HFFc6 (cell line): Measurements from ENCODE around the gene ZNF296. TPM values are rescaled to one million over a fixed set of nuclear protein-coding genes. Genes with fewer than 3 reads are reported as not detected.
"Not testable (repeated sequence)": the region's sequence is repeated elsewhere in the genome, so short reads cannot be mapped to it uniquely, and the experiment has no call there.

Experiments used
- DNase-seq: peaks from one replicate; pipeline ENCODE4 v3.0.0-alpha.2; 2018
- H3K27ac Mint-ChIP-seq: 2 replicates; pipeline ENCODE4 v1.8.0; 2020; ENCODE audit warnings: mild to moderate bottlenecking, mixed read lengths
- H3K27me3 Mint-ChIP-seq: 2 replicates; pipeline ENCODE4 v1.8.0; 2021; ENCODE audit warnings: mild to moderate bottlenecking, moderate library complexity, mixed read lengths; ENCODE audit not compliant: insufficient read depth
- H3K36me3 Mint-ChIP-seq: 2 replicates; pipeline ENCODE4 v1.8.0; 2021; ENCODE audit warnings: low read depth, mixed read lengths
- H3K4me1 Mint-ChIP-seq: 2 replicates; pipeline ENCODE4 v1.8.0; 2020; ENCODE audit warnings: low read depth, mixed read lengths
- H3K4me3 Mint-ChIP-seq: 2 replicates; pipeline ENCODE4 v1.8.0; 2020; ENCODE audit warnings: mild to moderate bottlenecking, moderate library complexity, mixed read lengths
- H3K9me3 Mint-ChIP-seq: 2 replicates; pipeline ENCODE4 v1.8.0; 2020; ENCODE audit warnings: mild to moderate bottlenecking, mixed read lengths
- total RNA-seq, 6 experiments: library from RNA; stranded (reverse); fragmentation: NEBNext Ultra II Directional; extraction: Animal tissue kit (Norgen Biotek cat#: 25700); gene quantifications; 2 replicates in 1 of 6; 3 replicates in 5 of 6; pipeline ENCODE4 v1.2.3, GENCODE V29; 2021
- TF ChIP-seq, protein P1 (sequence below): fragments of 200-600 bp; sonication (generic); IDR thresholded peaks from 2 replicates; pipeline ENCODE4 v1.5.0; 2021; ENCODE audit warnings: antibody characterized with exemption, mild to moderate bottlenecking

The ZNF296 gene
- total RNA-seq, 6 experiments from 2014 or later: 0.57 to 0.87 (median 0.65) TPM

DNA sequence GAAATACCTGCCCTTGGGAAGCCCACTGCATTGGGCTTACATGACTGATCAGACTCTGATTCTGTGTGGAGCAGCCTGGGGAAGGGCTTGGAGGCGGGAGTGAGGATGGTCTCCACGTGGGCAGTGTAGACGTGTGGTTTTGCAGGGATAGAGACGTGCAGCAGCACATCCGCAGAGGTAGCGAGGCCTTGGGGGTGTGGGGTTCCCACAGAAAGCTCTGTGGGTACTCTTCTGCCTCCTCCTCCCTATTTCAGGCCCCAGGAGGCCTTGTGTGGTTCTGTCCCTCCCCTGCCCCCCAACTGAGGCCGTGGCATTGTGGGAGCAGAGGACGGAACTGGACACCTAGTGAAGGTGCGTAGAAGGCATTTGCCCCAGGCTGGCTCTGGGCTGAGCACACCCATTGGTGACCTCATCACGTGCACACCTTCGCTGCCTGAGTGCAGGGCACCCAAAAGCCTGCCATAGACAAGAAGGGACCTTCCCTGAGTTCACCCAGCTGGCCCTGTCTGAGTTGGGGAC, 45.6 kb upstream of the ZNF296 start:
- H3K4me1 Mint-ChIP-seq: peaks cover 10% of the 10 kb centered on the region; the same call in 1 of the 2 replicates
- H3K27me3 Mint-ChIP-seq: peaks cover 2% of the 10 kb centered on the region
- no peaks in the 10 kb centered on the region for H3K36me3 Mint-ChIP-seq
- H3K27ac Mint-ChIP-seq: no peak overlapping the region
- TF ChIP-seq, protein P1, sequence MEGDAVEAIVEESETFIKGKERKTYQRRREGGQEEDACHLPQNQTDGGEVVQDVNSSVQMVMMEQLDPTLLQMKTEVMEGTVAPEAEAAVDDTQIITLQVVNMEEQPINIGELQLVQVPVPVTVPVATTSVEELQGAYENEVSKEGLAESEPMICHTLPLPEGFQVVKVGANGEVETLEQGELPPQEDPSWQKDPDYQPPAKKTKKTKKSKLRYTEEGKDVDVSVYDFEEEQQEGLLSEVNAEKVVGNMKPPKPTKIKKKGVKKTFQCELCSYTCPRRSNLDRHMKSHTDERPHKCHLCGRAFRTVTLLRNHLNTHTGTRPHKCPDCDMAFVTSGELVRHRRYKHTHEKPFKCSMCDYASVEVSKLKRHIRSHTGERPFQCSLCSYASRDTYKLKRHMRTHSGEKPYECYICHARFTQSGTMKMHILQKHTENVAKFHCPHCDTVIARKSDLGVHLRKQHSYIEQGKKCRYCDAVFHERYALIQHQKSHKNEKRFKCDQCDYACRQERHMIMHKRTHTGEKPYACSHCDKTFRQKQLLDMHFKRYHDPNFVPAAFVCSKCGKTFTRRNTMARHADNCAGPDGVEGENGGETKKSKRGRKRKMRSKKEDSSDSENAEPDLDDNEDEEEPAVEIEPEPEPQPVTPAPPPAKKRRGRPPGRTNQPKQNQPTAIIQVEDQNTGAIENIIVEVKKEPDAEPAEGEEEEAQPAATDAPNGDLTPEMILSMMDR: no peak
- no peaks in the 10 kb centered on the region for H3K9me3 Mint-ChIP-seq
- no peak for DNase-seq
- H3K4me3 Mint-ChIP-seq: no peak overlapping the region

DNA sequence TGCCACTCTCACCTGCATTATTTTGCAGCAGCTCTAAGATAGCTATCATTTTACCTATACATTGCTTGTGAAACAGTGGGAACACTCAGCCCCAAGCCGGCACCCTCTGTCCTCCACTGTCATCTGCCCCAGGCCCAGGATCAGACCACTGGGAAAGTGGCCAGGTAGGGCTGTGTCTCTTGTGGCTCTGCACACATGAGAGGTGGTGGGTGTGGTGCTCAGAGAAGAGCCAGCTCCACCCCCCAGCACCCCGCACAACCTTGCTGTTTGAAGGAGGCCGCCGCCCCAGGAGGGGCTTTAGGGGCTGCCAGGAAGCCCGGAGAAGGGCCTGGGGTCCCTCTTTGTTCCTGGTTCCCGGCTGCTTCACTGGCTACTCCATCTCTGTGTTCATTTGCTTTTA, 43.3 kb upstream of the ZNF296 start:
- Mint-ChIP-seq H3K4me1 (peaks cover 5% of the 10 kb centered on the region; the same call in 1 of the 2 replicates), H3K27ac (no peak overlapping the region)
- TF ChIP-seq, protein P1: no peak

GRCh38 chr19:45118591-45119355, 42.5 kb upstream of the ZNF296 start:
- not testable (repeated sequence) for H3K4me1 Mint-ChIP-seq, DNase-seq, H3K4me3 Mint-ChIP-seq, H3K27me3 Mint-ChIP-seq, H3K27ac Mint-ChIP-seq, H3K9me3 Mint-ChIP-seq, H3K36me3 Mint-ChIP-seq

More for the DNA sequence above, 43.3 kb upstream of the ZNF296 start:
- Mint-ChIP-seq H3K27me3 (peaks cover 2% of the 10 kb centered on the region), H3K4me3 (no peak overlapping the region), H3K9me3 (no peaks in the 10 kb centered on the region), H3K36me3 (peaks cover 4% of the 10 kb centered on the region; the same call in 1 of the 2 replicates)
- no peak for DNase-seq

DNA sequence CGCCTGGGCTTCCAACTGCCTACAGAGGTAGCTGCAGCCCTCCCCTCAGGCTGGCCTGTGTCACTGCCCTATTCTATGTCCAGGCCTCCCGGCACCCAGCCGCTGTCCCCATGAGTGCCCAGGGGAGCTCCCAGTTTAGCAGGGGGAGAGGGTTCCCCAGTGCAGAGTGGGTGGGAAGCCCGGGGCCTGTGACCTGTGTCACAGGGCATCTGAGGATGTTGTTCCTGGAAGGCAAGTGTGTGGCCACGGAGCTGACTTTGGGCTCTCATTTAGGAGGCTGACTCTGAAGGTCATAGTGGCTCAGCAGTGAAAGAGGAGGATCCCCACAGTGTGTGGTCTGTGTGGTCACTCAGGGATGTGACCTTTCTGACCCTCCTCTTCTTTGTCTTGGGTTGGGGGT, 41.8 kb upstream of the ZNF296 start:
- no peak for DNase-seq
- H3K27ac Mint-ChIP-seq: no peak overlapping the region
- TF ChIP-seq, protein P1: no peak
- H3K9me3 Mint-ChIP-seq: no peaks in the 10 kb centered on the region
- H3K4me1 Mint-ChIP-seq: no peaks in the 10 kb centered on the region
- no peak overlapping the region for H3K4me3 Mint-ChIP-seq
- H3K36me3 Mint-ChIP-seq: peaks cover 4% of the 10 kb centered on the region; the same call in 1 of the 2 replicates
- H3K27me3 Mint-ChIP-seq: peaks cover 2% of the 10 kb centered on the region

DNA sequence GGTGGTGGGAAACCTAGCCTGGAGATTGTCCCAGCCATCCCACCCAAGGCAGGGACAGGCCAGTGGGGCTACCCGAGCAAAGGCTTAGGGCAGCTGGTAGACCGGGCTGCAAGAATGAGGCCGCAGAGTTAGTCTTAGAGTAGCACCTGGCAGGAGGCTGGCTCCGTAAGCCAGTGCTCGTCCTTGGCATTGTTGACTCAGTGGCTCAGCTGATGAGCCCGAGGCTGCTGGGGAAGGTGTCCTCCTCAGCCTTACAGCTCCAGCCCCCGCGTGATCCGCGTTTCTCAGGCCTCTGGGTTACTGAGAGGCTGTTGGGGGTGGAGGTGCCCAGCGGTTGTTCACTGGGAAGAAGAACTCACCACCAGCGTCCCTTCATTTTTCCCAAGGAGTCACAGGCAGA, 41.4 kb upstream of the ZNF296 start:
- Mint-ChIP-seq H3K36me3 (peaks cover 4% of the 10 kb centered on the region; the same call in 1 of the 2 replicates), H3K27ac (no peak overlapping the region), H3K4me3 (no peak overlapping the region), H3K9me3 (no peaks in the 10 kb centered on the region), H3K4me1 (no peaks in the 10 kb centered on the region), H3K27me3 (peaks cover 2% of the 10 kb centered on the region)
- DNase-seq: no peak
- TF ChIP-seq, protein P1: no peak

GRCh38 chr19:45117167-45117594, 40.9 kb upstream of the ZNF296 start:
- Mint-ChIP-seq H3K4me1 (no peaks in the 10 kb centered on the region), H3K27me3 (peaks cover 2% of the 10 kb centered on the region), H3K36me3 (peaks cover 4% of the 10 kb centered on the region; the same call in 1 of the 2 replicates), H3K4me3 (no peak overlapping the region), H3K27ac (no peak overlapping the region), H3K9me3 (no peaks in the 10 kb centered on the region)
- DNase-seq: no peak
- TF ChIP-seq, protein P1: no peak
